ENCODE measurements around the gene KCNJ18.
"Not testable (repeated sequence)": the region's sequence is repeated elsewhere in the genome, so short reads cannot be mapped to it uniquely, and the experiment has no call there.

The KCNJ18 gene

GRCh38 chr17:21703891-21704872, 11.9 kb downstream of the KCNJ18 start:
- DNase-seq = not testable (repeated sequence)

- no peak for DNase-seq
Measured at GRCh38 chr17:21705021-21705601, 12.8 kb downstream of the KCNJ18 start.

- not testable (repeated sequence) for DNase-seq
Measured at GRCh38 chr17:21705746-21706145, 13.4 kb downstream of the KCNJ18 start.

GRCh38 chr17:21706546-21706945, 14.2 kb downstream of the KCNJ18 start:
- DNase-seq = not testable (repeated sequence)

GRCh38 chr17:21707131-21707530, 14.8 kb downstream of the KCNJ18 start:
- DNase-seq = not testable (repeated sequence)

- DNase-seq = not testable (repeated sequence)
Measured at GRCh38 chr17:21707711-21708611, 15.6 kb downstream of the KCNJ18 start.

GRCh38 chr17:21708612-21709535, 16.6 kb downstream of the KCNJ18 start:
- DNase-seq = not testable (repeated sequence)

- not testable (repeated sequence) for DNase-seq
Measured at GRCh38 chr17:21709994-21710393, 17.7 kb downstream of the KCNJ18 start.

- DNase-seq = not testable (repeated sequence)
Measured at GRCh38 chr17:21710486-21710885, 18.2 kb downstream of the KCNJ18 start.

- DNase-seq = no peak
Measured at GRCh38 chr17:21711182-21711581, 18.9 kb downstream of the KCNJ18 start.

GRCh38 chr17:21713020-21713419, 20.7 kb downstream of the KCNJ18 start:
- not testable (repeated sequence) for DNase-seq

- not testable (repeated sequence) for DNase-seq
Measured at GRCh38 chr17:21713631-21714030, 21.3 kb downstream of the KCNJ18 start.

- DNase-seq = not testable (repeated sequence)
Measured at GRCh38 chr17:21714676-21715075, 22.4 kb downstream of the KCNJ18 start.

- not testable (repeated sequence) for DNase-seq
Measured at GRCh38 chr17:21715877-21716276, 23.6 kb downstream of the KCNJ18 start.

GRCh38 chr17:21718971-21719370, 26.6 kb downstream of the KCNJ18 start:
- DNase-seq = not testable (repeated sequence)

GRCh38 chr17:21719511-21720226, 27.3 kb downstream of the KCNJ18 start:
- not testable (repeated sequence) for DNase-seq

GRCh38 chr17:21720566-21720965, 28.2 kb downstream of the KCNJ18 start:
- not testable (repeated sequence) for DNase-seq

- DNase-seq = not testable (repeated sequence)
Measured at GRCh38 chr17:21722268-21722667, 29.9 kb downstream of the KCNJ18 start.

GRCh38 chr17:21724216-21725006, 32.1 kb downstream of the KCNJ18 start:
- not testable (repeated sequence) for DNase-seq

- not testable (repeated sequence) for DNase-seq
Measured at GRCh38 chr17:21731076-21731475, 38.8 kb downstream of the KCNJ18 start.

All from central memory CD4-positive, alpha-beta T cell (primary cell).